A673 (cell line): Measurements from ENCODE around the gene ARL16.

Source experiments
- CTCF ChIP-seq: fragments of 300-800, 200-600 bp; sonication (generic); conservative IDR thresholded peaks from 2 replicates; pipeline ENCODE4 v1.5.1; 2017; ENCODE audit warnings: low read depth, mild to moderate bottlenecking, antibody characterized with exemption, low read length, moderate library complexity, mixed read lengths
- EZH2 ChIP-seq: fragments of 200-600 bp; sonication (generic); IDR thresholded peaks from 2 replicates; pipeline ENCODE4 v1.6.1; 2017; ENCODE audit warnings: borderline replicate concordance, low read depth, mild to moderate bottlenecking, mixed read lengths, antibody characterized with exemption, low read length; ENCODE audit not compliant: poor library complexity, severe bottlenecking

- no peak for TF ChIP-seq EZH2
- no peak for TF ChIP-seq CTCF
Measured at GRCh38 chr17:81648707-81649085, 34.9 kb downstream of the ARL16 start.
